ENCODE data around the gene WFDC6. TPM values are rescaled to one million over a fixed set of nuclear protein-coding genes. Genes with fewer than 3 reads are reported as not detected.
A peak's percentile ranks its signal among the peaks of the same experiment; 100 is the strongest.
"Not testable (repeated sequence)": the region's sequence is repeated elsewhere in the genome, so short reads cannot be mapped to it uniquely, and the experiment has no call there.

WFDC6 gene
- not detected in 2 replicates for total RNA-seq (2014; rRNA removed; shearing (Covaris generic); ENCODE audit: low replicate concordance)

GRCh38 chr20:45539382-45539781 lies at the start of gene WFDC6:
Gene WFDC6 (minus strand): TSS chr20:45539482. CDS start chr20:45539407, 75 bp downstream.
- no peaks in the 10 kb centered on the region for H3K9me3 ChIP-seq
- no peak within 1 kb of the TSS for H3K4me3 ChIP-seq
- DNase-seq, result no peak
- H3K36me3 ChIP-seq, result no peaks in the 10 kb centered on the region
- H3K27me3 ChIP-seq, result peaks cover 60% of the 10 kb centered on the region

DNA sequence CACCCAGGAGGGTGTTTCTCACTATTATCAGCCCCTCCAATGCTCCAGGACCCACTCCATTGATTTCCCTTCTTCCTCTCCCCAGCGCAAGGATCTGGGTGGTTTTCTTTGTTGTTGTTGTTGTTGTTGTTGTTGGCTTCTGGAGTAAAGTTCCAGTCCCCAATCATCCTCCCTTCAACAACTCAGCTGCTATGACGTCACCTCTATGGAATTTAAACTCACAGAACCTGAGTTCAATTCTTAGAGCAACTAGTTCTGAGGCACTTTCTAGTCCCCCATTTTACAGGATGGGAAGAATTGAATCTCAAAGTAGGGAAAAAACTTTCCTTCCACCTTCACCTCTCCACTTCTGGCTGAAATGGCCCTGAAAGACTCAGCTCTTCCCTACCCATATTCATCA lies 49.5 kb upstream of the WFDC6 start:
- peaks cover 7% of the 10 kb centered on the region for H3K9me3 ChIP-seq
- no peaks in the 10 kb centered on the region for H3K36me3 ChIP-seq
- DNase-seq, result no peak
- no peak overlapping the region for H3K4me3 ChIP-seq
- peaks cover 6% of the 10 kb centered on the region for H3K27me3 ChIP-seq

- DNase-seq, result peak; percentile 18
- H3K9me3 ChIP-seq, H3K36me3 ChIP-seq, H3K4me3 ChIP-seq, H3K27me3 ChIP-seq: not testable (repeated sequence)
Measured at GRCh38 chr20:45585986-45586385, 46.7 kb upstream of the WFDC6 start.

DNA sequence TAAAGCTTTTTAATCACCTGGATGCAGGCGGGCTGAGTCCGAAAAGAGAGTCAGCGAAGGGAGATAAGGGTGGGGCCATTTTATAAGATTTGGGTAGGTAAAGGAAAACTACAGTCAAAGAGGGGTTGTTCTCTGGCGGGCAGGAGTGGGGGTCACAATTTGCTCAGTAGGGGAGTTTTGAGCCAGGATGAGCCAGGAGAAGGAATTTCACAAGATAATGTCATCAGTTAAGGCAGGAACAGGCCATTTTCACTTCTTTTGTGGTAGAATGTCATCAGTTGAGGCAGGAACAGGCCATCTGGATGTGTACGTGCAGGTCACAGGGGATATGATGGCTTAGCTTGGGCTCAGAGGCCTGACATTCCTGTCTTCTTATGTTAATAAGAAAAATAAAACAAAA lies 45.0 kb upstream of the WFDC6 start:
- H3K9me3 ChIP-seq, DNase-seq, H3K27me3 ChIP-seq, H3K4me3 ChIP-seq, H3K36me3 ChIP-seq: not testable (repeated sequence)

DNA sequence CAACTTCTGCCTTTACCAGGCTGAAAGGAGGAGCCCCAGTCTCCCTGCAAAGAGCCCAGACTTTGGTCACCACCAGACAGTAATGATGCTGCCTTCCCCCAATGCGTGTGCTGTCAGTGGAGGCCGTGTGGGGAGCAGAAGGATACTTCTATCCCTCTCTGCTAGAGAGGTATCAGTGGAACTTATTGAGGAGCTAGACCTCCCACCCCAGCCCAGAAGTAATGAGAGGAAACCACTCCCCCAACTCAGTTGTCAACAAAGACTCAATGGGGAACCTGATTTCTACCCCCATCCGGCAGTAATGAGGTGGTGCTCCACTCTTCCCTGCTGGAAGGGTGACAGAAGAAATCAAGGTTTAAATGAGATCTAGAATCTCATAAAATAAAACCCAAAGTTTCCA lies 44.2 kb upstream of the WFDC6 start:
- Histone ChIP-seq H3K27me3 (peaks cover 2% of the 10 kb centered on the region; the same call in 1 of the 2 replicates), H3K9me3 (no peaks in the 10 kb centered on the region), H3K36me3 (no peaks in the 10 kb centered on the region), H3K4me3 (no peak overlapping the region)
- DNase-seq, result no peak

DNA sequence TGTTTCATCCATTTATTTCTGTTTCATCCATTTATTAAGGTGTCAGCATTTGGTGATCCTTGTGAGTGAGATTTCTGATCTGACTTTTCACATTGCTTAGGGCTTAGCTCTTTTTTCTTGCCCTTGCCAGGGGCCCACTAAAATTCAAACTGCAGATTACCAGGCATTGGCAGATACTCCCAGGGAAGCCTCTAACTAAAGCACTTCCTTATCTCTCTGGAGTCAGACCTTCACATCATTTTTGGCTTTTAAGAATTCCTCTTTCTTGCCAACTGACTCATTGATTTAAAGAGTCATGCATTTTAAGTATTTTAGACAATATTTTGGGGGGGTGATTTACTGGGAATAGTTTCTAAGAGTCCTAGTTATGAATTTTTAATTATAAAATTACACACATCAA lies 42.4 kb upstream of the WFDC6 start:
- peak; percentile 22 for DNase-seq
- peaks cover 2% of the 10 kb centered on the region; the same call in 1 of the 2 replicates for H3K27me3 ChIP-seq

GRCh38 chr20:45579184-45579583 lies 39.9 kb upstream of the WFDC6 start, which contains the start of gene WFDC8:
Gene WFDC8 (minus strand): TSS chr20:45579284. CDS start chr20:45579247, 37 bp downstream.
- DNase-seq, result no peak
- no peaks in the 10 kb centered on the region for H3K36me3 ChIP-seq
- peaks cover 2% of the 10 kb centered on the region for H3K27me3 ChIP-seq
- H3K4me3 ChIP-seq, result no peak within 1 kb of the TSS
- no peaks in the 10 kb centered on the region for H3K9me3 ChIP-seq

More for the DNA sequence above, 42.4 kb upstream of the WFDC6 start:
- no peak overlapping the region for H3K4me3 ChIP-seq
- H3K9me3 ChIP-seq, result no peaks in the 10 kb centered on the region
- H3K36me3 ChIP-seq, result no peaks in the 10 kb centered on the region

GRCh38 chr20:45578231-45578630 lies 38.9 kb upstream of the WFDC6 start:
- Histone ChIP-seq H3K4me3 (no peak overlapping the region), H3K27me3 (peaks cover 4% of the 10 kb centered on the region), H3K9me3 (no peaks in the 10 kb centered on the region; the same call in 1 of the 2 replicates), H3K36me3 (no peaks in the 10 kb centered on the region)
- DNase-seq, result no peak

GRCh38 chr20:45576995-45577394 lies 37.7 kb upstream of the WFDC6 start:
- DNase-seq, result no peak
- Histone ChIP-seq H3K36me3 (no peaks in the 10 kb centered on the region), H3K4me3 (no peak overlapping the region), H3K27me3 (peaks cover 6% of the 10 kb centered on the region), H3K9me3 (no peaks in the 10 kb centered on the region; the same call in 1 of the 2 replicates)

- no peak for DNase-seq
- no peaks in the 10 kb centered on the region for H3K36me3 ChIP-seq
- H3K4me3 ChIP-seq, result no peak overlapping the region
- peaks cover 6% of the 10 kb centered on the region for H3K27me3 ChIP-seq
- no peaks in the 10 kb centered on the region; the same call in 1 of the 2 replicates for H3K9me3 ChIP-seq
Measured at GRCh38 chr20:45575931-45576330, 36.6 kb upstream of the WFDC6 start.

GRCh38 chr20:45569650-45570049 lies 30.4 kb upstream of the WFDC6 start:
- H3K9me3 ChIP-seq, H3K36me3 ChIP-seq, H3K4me3 ChIP-seq, DNase-seq: not testable (repeated sequence)
- peaks cover 24% of the 10 kb centered on the region for H3K27me3 ChIP-seq

- H3K9me3 ChIP-seq, result no peaks in the 10 kb centered on the region
- no peak for DNase-seq
- no peaks in the 10 kb centered on the region for H3K36me3 ChIP-seq
- H3K27me3 ChIP-seq, result peaks cover 46% of the 10 kb centered on the region
- H3K4me3 ChIP-seq, result no peak overlapping the region
Measured at GRCh38 chr20:45564760-45565276, 25.5 kb upstream of the WFDC6 start.

DNA sequence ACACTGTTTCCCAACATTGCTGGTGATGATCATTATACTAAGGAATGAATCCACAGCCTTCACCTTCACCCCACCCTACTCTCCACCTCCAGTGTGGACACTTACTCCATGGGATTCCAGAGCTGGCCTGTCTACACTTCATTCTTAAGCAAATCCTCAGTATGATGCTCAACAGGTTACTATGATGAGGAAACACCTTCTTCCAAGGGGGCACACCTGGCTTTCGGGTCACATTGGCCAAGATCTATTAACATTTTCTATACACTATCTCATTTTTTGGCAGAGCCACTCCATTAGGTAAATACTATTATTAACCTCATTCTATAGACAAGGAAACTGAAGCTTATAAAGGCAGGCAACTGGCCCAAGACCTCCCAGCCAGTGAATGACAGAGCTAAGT lies 15.9 kb upstream of the WFDC6 start:
- Histone ChIP-seq H3K36me3 (no peaks in the 10 kb centered on the region), H3K9me3 (no peaks in the 10 kb centered on the region), H3K4me3 (no peak overlapping the region), H3K27me3 (peaks cover 15% of the 10 kb centered on the region)
- no peak for DNase-seq

DNA sequence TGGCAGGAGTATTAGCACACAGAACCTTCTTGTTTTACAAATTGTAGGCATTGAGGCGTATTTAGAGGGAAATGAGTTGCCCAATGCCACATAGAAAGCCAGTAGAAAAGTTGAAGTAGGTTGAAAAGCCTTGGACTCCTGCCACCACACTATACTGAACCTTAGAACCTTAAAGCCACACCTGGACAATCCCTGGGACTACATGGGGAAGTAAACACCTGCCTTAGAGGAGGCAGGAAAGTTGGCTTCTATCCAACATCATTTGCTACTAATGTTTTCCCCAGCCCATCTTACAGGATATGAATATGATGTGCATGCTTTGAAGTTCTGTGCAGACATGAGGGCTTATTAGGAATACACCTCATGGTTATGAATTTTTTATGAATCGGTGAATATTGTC lies 13.2 kb upstream of the WFDC6 start:
- H3K4me3 ChIP-seq, result no peak overlapping the region
- peaks cover under 1% of the 10 kb centered on the region; the same call in 1 of the 2 replicates for H3K27me3 ChIP-seq
- DNase-seq, result no peak
- no peaks in the 10 kb centered on the region for H3K9me3 ChIP-seq
- no peaks in the 10 kb centered on the region for H3K36me3 ChIP-seq

DNA sequence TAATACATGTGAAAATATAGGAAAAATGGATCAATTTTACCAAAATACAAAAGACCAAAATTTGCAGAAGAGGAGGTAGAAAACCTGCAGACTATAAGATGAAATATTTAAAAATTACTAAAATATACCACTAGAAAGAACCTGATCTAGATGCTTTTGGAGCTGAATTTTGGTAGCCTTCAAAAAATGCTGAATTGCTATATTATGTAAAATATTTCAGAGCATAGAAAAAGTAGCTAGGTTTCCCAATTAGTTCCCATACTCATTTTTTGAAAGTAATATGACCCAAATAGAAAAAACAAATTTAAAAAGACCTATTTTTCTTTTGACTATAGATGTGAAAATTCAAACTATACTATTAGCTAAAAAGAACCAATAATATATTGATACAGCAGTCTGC lies 11.5 kb upstream of the WFDC6 start:
- no peak for DNase-seq
- H3K36me3 ChIP-seq, result no peaks in the 10 kb centered on the region
- no peak overlapping the region for H3K4me3 ChIP-seq
- no peaks in the 10 kb centered on the region for H3K9me3 ChIP-seq
- peaks cover 3% of the 10 kb centered on the region; the same call in 1 of the 2 replicates for H3K27me3 ChIP-seq

DNA sequence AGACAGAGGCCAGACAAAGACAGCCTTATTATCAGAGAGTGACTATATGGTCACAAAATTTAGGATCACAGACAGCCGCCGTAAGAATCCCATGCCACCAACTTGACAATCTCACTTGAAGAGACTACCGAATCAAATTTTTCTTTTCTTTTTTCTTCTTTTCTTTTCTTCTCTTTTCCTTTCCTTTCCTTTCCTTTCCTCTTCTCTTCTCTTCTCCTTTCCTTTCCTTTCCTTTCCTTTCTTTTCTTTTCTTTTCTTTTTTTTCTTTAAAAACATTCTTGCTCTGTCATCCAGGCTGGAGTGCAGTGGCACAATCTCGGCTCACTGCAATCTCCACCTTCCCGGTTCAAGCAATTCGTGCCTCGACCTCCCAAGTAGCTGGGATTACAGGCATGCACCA lies 9.1 kb upstream of the WFDC6 start:
- H3K4me3 ChIP-seq, result no peak overlapping the region
- H3K36me3 ChIP-seq, result no peaks in the 10 kb centered on the region
- no peak for DNase-seq
- H3K9me3 ChIP-seq, result no peaks in the 10 kb centered on the region
- H3K27me3 ChIP-seq, result peaks cover 11% of the 10 kb centered on the region

DNA sequence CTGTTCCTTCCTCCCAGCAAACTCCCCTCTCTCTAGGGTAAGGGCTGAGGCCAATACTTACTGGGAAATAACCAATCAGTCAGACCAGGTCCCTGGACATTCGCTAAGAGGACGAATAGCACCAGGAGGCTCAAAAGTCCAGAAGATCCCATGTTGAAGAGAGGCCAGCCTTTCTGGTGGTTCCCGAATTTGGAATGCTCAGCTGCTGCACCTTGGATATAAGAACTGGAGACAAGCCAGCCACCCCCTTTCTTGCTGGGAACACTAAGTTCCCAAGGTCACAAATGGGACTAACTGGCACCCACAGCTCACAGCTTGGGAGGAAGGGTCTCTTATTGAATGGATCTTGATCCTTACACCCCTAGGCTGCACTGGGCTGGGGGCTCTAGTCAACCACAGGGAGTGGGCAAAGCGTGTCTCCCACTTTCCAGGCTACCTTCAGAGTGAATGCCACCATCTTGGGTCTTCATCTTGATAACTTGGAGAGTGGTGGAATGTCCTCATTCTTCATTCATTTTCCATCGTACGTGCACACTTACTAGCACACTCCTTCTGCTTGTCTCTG lies 8.0 kb upstream of the WFDC6 start, which contains the start of gene EPPIN:
Gene EPPIN (minus strand): TSS at position 196 of the 565 bp plus-strand sequence. CDS start 44 bp downstream, at position 152.
- no peaks in the 10 kb centered on the region for H3K36me3 ChIP-seq
- H3K4me3 ChIP-seq, result no peak within 1 kb of the TSS
- no peak for DNase-seq
- H3K9me3 ChIP-seq, result no peaks in the 10 kb centered on the region
- peaks cover 22% of the 10 kb centered on the region for H3K27me3 ChIP-seq

Data from MG63 (cell line).